PC-9 (cell line): ENCODE results near the gene HSPA5.

ENCODE experiments used
- CTCF ChIP-seq: fragments of 200-600 bp; sonication (generic); conservative IDR thresholded peaks from 2 replicates; pipeline ENCODE4 v1.6.1; 2017; ENCODE audit warnings: mixed run types, antibody characterized with exemption, mild to moderate bottlenecking, moderate library complexity
- EZH2 ChIP-seq: fragments of 200-600 bp; sonication (generic); IDR thresholded peaks from 2 replicates; pipeline ENCODE4 v1.8.0; 2017; ENCODE audit warnings: antibody characterized with exemption, low read depth

GRCh38 chr9:125239631-125240597, 1.2 kb downstream of the HSPA5 start:
- TF ChIP-seq CTCF (no peak), EZH2 (no peak)
